HG02938 (cell line): ENCODE measurements around the gene HTRA3.
"Not testable (repeated sequence)": the region's sequence is repeated elsewhere in the genome, so short reads cannot be mapped to it uniquely, and the experiment has no call there.

Source experiments
- ATAC-seq: cut with Tn5 transposase; IDR thresholded peaks from one replicate; pipeline ENCODE4 v1.9.1; 2021; ENCODE audit warnings: mild to moderate bottlenecking, moderate library complexity; ENCODE audit not compliant: unreplicated experiment

Gene HTRA3

GRCh38 chr4:8338351-8338961 lies 68.9 kb downstream of the HTRA3 start:
- ATAC-seq: no peak

GRCh38 chr4:8340781-8341241 lies 71.3 kb downstream of the HTRA3 start:
- no peak for ATAC-seq

- not testable (repeated sequence) for ATAC-seq
These were observed 71.7 kb downstream of the HTRA3 start for GRCh38 chr4:8341281-8341680.

GRCh38 chr4:8341691-8342090 lies 72.1 kb downstream of the HTRA3 start:
- ATAC-seq: no peak

- no peak for ATAC-seq
These were observed 73.2 kb downstream of the HTRA3 start for GRCh38 chr4:8342651-8343261.

GRCh38 chr4:8343262-8343966 lies 73.9 kb downstream of the HTRA3 start:
- no peak for ATAC-seq

- ATAC-seq: no peak
These were observed 74.4 kb downstream of the HTRA3 start for GRCh38 chr4:8343967-8344331.

GRCh38 chr4:8344377-8344776 lies 74.8 kb downstream of the HTRA3 start:
- ATAC-seq: no peak

GRCh38 chr4:8345053-8345945 lies 75.7 kb downstream of the HTRA3 start:
- ATAC-seq: no peak

- ATAC-seq: no peak
These were observed 76.6 kb downstream of the HTRA3 start for GRCh38 chr4:8345946-8346814.

- ATAC-seq: no peak
These were observed 77.5 kb downstream of the HTRA3 start for GRCh38 chr4:8346838-8347605.

GRCh38 chr4:8347660-8348059 lies 78.1 kb downstream of the HTRA3 start:
- ATAC-seq: no peak

GRCh38 chr4:8348071-8348470 lies 78.5 kb downstream of the HTRA3 start:
- no peak for ATAC-seq

GRCh38 chr4:8349236-8349635 lies 79.7 kb downstream of the HTRA3 start:
- ATAC-seq: not testable (repeated sequence)

- ATAC-seq: no peak
These were observed 80.2 kb downstream of the HTRA3 start for GRCh38 chr4:8349664-8350236.

GRCh38 chr4:8350352-8350751 lies 80.8 kb downstream of the HTRA3 start:
- ATAC-seq: no peak

GRCh38 chr4:8350841-8351461 lies 81.4 kb downstream of the HTRA3 start:
- ATAC-seq: no peak

GRCh38 chr4:8351931-8352367 lies 82.4 kb downstream of the HTRA3 start:
- ATAC-seq: no peak
